ENCODE data around the gene EIF6. TPM values are rescaled to one million over a fixed set of nuclear protein-coding genes. Genes with fewer than 3 reads are reported as not detected.

EIF6 gene
- total RNA-seq, 1 donor from 2014 or later: 124 TPM

GRCh38 chr20:35305682-35306556 is 21.3 kb upstream of the EIF6 start:
- TF ChIP-seq, protein P1, sequence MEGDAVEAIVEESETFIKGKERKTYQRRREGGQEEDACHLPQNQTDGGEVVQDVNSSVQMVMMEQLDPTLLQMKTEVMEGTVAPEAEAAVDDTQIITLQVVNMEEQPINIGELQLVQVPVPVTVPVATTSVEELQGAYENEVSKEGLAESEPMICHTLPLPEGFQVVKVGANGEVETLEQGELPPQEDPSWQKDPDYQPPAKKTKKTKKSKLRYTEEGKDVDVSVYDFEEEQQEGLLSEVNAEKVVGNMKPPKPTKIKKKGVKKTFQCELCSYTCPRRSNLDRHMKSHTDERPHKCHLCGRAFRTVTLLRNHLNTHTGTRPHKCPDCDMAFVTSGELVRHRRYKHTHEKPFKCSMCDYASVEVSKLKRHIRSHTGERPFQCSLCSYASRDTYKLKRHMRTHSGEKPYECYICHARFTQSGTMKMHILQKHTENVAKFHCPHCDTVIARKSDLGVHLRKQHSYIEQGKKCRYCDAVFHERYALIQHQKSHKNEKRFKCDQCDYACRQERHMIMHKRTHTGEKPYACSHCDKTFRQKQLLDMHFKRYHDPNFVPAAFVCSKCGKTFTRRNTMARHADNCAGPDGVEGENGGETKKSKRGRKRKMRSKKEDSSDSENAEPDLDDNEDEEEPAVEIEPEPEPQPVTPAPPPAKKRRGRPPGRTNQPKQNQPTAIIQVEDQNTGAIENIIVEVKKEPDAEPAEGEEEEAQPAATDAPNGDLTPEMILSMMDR (IDR thresholded peaks at IDR 0.05): no peak
- TF ChIP-seq POLR2AphosphoS5 (IDR thresholded peaks at IDR 0.05; ENCODE audit: insufficient read depth in 1 of 2, low read depth in 1 of 2) (peak; percentile 61 to 76), POLR2A (IDR thresholded peaks at IDR 0.05) (no peak)
- no peaks in the 10 kb centered on the region for H3K27me3 ChIP-seq
- intact Hi-C loops (cut with DNase I): loop anchor here (5.0 kb wide), 1 partner anchor 141 kb away; no protein-coding TSS in a partner anchor
- peak overlapping the region; percentile 75 for H3K27ac ChIP-seq
- H3K9me3 ChIP-seq: no peaks in the 10 kb centered on the region
- DNase-seq (ENCODE audit: extremely low spot score in 2 of 2): no peak
- H3K36me3 ChIP-seq: no peaks in the 10 kb centered on the region
- H3K4me3 ChIP-seq: no peak overlapping the region
- H3K4me1 ChIP-seq: peaks cover 53% of the 10 kb centered on the region

DNA sequence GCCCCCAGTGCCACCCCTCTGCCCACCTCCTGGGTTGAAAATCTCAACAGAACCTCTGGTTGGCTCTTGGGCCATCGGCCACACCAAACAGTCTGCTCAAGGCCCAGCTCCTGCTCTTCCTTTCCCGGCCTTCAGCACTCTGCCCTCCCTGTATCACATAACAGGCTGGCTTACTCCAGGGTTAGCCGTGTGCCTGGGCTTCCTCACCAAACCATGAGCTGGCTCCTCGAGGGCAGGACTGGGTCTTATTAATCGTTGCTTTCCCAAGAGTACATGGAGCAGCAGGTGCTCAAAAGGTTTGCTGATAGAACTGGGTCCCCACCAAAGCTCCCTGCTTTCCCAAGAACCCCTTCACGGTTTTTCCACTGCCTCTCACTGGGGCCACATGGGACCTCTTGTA is 20.4 kb upstream of the EIF6 start:
- H3K27ac ChIP-seq: peak overlapping the region; percentile 75

GRCh38 chr20:35303735-35304491 is 19.3 kb upstream of the EIF6 start:
- TF ChIP-seq POLR2AphosphoS5 (IDR thresholded peaks at IDR 0.05; ENCODE audit: insufficient read depth in 1 of 2, low read depth in 1 of 2) (peak; percentile 10 to 33), POLR2A (IDR thresholded peaks at IDR 0.05) (no peak)
- TF ChIP-seq, protein P1 (IDR thresholded peaks at IDR 0.05): peak; percentile 61 to 90 (median 62)
- no peaks in the 10 kb centered on the region for H3K9me3 ChIP-seq
- intact Hi-C loops (cut with DNase I): no loop called here
- peak overlapping the region; percentile 75 for H3K27ac ChIP-seq
- DNase-seq (ENCODE audit: extremely low spot score in 2 of 2): no peak
- peaks cover 53% of the 10 kb centered on the region for H3K4me1 ChIP-seq
- no peaks in the 10 kb centered on the region for H3K36me3 ChIP-seq
- H3K27me3 ChIP-seq: no peaks in the 10 kb centered on the region
- no peak overlapping the region for H3K4me3 ChIP-seq

More for the DNA sequence above, 20.4 kb upstream of the EIF6 start:
- peaks cover 53% of the 10 kb centered on the region for H3K4me1 ChIP-seq
- TF ChIP-seq POLR2A (IDR thresholded peaks at IDR 0.05): no peak
- TF ChIP-seq, protein P1 (IDR thresholded peaks at IDR 0.05): no peak
- TF ChIP-seq POLR2AphosphoS5 (IDR thresholded peaks at IDR 0.05; ENCODE audit: insufficient read depth in 1 of 2, low read depth in 1 of 2): no peak
- H3K9me3 ChIP-seq: no peaks in the 10 kb centered on the region
- no peak overlapping the region for H3K4me3 ChIP-seq
- H3K27me3 ChIP-seq: no peaks in the 10 kb centered on the region
- intact Hi-C loops (cut with DNase I): loop anchor here (5.0 kb wide), 1 partner anchor 142 kb away; no protein-coding TSS in a partner anchor
- no peak for DNase-seq (ENCODE audit: extremely low spot score in 2 of 2)
- no peaks in the 10 kb centered on the region for H3K36me3 ChIP-seq

- intact Hi-C loops (cut with DNase I): no loop called here
- Histone ChIP-seq H3K9me3 (no peaks in the 10 kb centered on the region), H3K27me3 (no peaks in the 10 kb centered on the region), H3K4me3 (no peak overlapping the region), H3K4me1 (peaks cover 47% of the 10 kb centered on the region), H3K36me3 (no peaks in the 10 kb centered on the region), H3K27ac (peak overlapping the region; percentile 75)
- TF ChIP-seq POLR2A (IDR thresholded peaks at IDR 0.05): no peak
- TF ChIP-seq, protein P1 (IDR thresholded peaks at IDR 0.05): no peak
- TF ChIP-seq POLR2AphosphoS5 (IDR thresholded peaks at IDR 0.05; ENCODE audit: insufficient read depth in 1 of 2, low read depth in 1 of 2): no peak
- DNase-seq (ENCODE audit: extremely low spot score in 2 of 2): no peak
These were observed 18.8 kb upstream of the EIF6 start for GRCh38 chr20:35303382-35303734.
